IMR-90 (cell line): ENCODE data around the gene SPTBN5.

Source experiments
- BHLHE40 ChIP-seq: fragments of 150-350 bp; IDR thresholded peaks from 2 replicates; pipeline ENCODE4 v1.6.1; 2016; ENCODE audit warnings: mild to moderate bottlenecking, low read depth, low read length
- CEBPB ChIP-seq: IDR thresholded peaks from 2 replicates; pipeline ENCODE4 v1.6.1; 2012; ENCODE audit warnings: low read depth, low read length, improper control_type of control experiment
- CTCF ChIP-seq: conservative IDR thresholded peaks from 2 replicates; pipeline ENCODE4 v1.5.1; 2012; ENCODE audit warnings: mild to moderate bottlenecking, low read depth, low read length, improper control_type of control experiment
- MAFK ChIP-seq: IDR thresholded peaks from 2 replicates; pipeline ENCODE4 v1.6.1; 2012; ENCODE audit warnings: low read depth, low read length, improper control_type of control experiment
- MAZ ChIP-seq: IDR thresholded peaks from 2 replicates; pipeline ENCODE4 v1.6.1; 2012; ENCODE audit warnings: low read depth, mild to moderate bottlenecking, low read length, improper control_type of control experiment, moderate library complexity, borderline replicate concordance
- MXI1 ChIP-seq: IDR thresholded peaks from 2 replicates; pipeline ENCODE4 v1.6.1; 2012; ENCODE audit warnings: low read depth, mild to moderate bottlenecking, low read length, moderate library complexity, borderline replicate concordance
- POLR2A ChIP-seq: IDR thresholded peaks from 2 replicates; pipeline ENCODE4 v1.6.1; 2012; ENCODE audit warnings: mild to moderate bottlenecking, low read depth, low read length
- SMC3 ChIP-seq: fragments of 150-350 bp; IDR thresholded peaks from 2 replicates; pipeline ENCODE4 v1.6.1; 2016; ENCODE audit warnings: low read depth, mild to moderate bottlenecking, antibody characterized with exemption, low read length, moderate library complexity
- TF ChIP-seq, protein P1 (sequence below): fragments of 150-350 bp; IDR thresholded peaks from 2 replicates; pipeline ENCODE4 v1.6.1; 2017; ENCODE audit warnings: mild to moderate bottlenecking, antibody characterized with exemption, low read length, low read depth

DNA sequence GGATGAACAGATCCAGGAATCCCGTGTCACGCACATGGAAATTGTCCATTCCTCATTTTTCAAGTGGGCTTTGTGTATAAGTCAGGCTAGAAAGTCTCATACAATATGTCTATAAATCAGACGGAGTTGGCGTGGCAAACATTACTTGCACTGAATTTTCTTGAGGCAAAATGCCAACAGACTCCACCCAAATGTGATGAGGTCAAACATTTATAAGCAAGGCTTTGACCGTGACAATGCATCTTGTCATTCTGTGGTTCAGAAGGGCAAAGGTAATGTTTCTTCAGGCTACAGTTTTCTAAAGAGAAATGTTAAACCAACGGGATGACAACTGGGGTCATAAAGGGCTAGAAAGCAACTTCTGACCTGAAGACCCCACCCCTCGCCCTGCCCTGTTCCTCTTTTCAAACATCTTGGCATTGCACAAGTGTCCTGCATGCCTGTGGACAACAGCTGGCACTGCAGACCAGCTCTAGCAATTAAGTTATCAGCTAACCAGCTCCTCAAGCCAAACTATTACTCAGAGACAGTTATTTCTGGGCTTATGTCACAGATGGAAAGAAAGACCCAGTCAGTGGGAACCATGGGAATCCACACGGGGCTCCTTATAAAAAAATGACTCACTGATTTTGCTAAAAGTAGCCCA lies 36.5 kb upstream of the SPTBN5 start:
- TF ChIP-seq CTCF (peak; percentile 59), BHLHE40 (peak; percentile 54), MXI1 (no peak), MAZ (no peak), CEBPB (peak; percentile 96), MAFK (peak; percentile 1; the same call in 1 of the 2 replicates), POLR2A (no peak), SMC3 (peak; percentile 40)
- TF ChIP-seq, protein P1, sequence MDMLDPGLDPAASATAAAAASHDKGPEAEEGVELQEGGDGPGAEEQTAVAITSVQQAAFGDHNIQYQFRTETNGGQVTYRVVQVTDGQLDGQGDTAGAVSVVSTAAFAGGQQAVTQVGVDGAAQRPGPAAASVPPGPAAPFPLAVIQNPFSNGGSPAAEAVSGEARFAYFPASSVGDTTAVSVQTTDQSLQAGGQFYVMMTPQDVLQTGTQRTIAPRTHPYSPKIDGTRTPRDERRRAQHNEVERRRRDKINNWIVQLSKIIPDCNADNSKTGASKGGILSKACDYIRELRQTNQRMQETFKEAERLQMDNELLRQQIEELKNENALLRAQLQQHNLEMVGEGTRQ: no peak
